Pulmonary artery endothelial cell (primary cell): ENCODE results near the gene ZNF695. TPM values are rescaled to one million over a fixed set of nuclear protein-coding genes. Genes with fewer than 3 reads are reported as not detected.
"Not testable (repeated sequence)": the region's sequence is repeated elsewhere in the genome, so short reads cannot be mapped to it uniquely, and the experiment has no call there.

Source experiments
- DNase-seq: peaks from one replicate; pipeline ENCODE4 v3.0.0-alpha.2; 2011; ENCODE audit warnings: low read depth, low spot score
- total RNA-seq: library from RNA; depleted of rRNA; stranded (reverse); fragments of >200 nt; gene quantifications from 2 replicates; pipeline ENCODE4 v1.2.3, GENCODE V29; 2014

Gene ZNF695
- total RNA-seq = 1.7 and 2.9 TPM in 2 replicates

GRCh38 chr1:247007511-247008405 is at the start of gene ZNF695:
Gene ZNF695, minus strand, starts transcription at chr1:247008057. Its CDS starts 149 bp downstream, at chr1:247007908.
- peak; percentile 85 for DNase-seq

DNA sequence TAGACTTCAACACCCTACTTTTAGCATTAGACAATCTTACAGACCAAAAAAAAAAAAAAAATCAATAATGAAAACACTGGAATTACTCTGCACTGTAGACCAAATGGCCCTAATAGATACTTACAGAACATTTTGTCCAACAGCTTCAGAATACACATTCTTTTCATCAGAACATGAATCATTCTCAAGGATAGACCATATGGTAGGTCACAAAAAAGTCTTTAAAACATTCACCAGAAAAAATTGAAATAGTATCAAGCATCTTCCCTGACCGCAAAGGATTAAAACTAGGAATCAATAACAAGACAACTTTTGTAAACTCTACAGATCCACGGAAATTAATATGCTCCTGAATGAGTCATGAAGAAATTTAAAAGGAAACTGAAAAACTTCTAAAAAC is 48.2 kb upstream of the ZNF695 start:
- no peak for DNase-seq

- DNase-seq = peak; percentile 20
These were observed 47.1 kb upstream of the ZNF695 start for GRCh38 chr1:247054992-247055415.

DNA sequence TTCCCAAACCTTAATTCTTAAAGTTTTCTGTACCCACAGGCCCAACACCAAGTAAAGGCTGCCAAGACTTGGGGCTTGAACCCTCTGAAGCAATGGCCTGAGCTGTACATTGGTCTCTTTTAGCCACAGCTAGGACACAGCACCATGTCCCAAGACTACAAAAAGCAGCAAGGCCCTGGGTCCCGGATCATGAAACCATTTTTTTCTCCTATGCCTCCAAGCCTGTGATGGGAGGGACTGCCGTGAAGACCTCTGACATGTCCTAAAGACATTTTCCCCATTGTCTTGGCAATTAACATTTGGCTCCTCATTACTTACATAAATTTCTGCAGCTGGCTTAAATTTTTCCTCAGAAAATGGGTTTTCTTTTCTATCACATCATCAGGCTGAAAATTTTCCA is 39.8 kb upstream of the ZNF695 start:
- no peak for DNase-seq

GRCh38 chr1:247047260-247047659 is 39.4 kb upstream of the ZNF695 start:
- no peak for DNase-seq

DNA sequence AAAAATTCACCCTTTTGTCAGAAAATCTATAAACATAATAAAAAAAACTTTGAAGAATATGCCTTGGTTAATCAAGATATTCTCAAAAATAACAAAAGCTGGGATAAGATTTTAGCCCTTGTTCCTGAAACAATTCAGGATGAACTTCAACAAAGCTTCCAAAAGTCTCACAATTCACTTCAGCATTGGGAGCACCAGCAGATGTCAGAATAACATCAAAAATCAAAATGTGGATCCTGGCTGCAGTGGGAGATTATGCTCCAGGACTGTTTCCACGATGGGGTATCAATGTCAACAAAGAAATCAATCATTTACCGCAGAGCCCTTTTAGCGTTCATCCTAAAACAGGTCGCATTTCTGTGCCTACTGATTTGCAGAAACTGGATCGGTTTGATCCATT is 35.5 kb upstream of the ZNF695 start:
- DNase-seq = no peak

GRCh38 chr1:247037511-247038320 is 29.9 kb upstream of the ZNF695 start:
- no peak for DNase-seq

DNA sequence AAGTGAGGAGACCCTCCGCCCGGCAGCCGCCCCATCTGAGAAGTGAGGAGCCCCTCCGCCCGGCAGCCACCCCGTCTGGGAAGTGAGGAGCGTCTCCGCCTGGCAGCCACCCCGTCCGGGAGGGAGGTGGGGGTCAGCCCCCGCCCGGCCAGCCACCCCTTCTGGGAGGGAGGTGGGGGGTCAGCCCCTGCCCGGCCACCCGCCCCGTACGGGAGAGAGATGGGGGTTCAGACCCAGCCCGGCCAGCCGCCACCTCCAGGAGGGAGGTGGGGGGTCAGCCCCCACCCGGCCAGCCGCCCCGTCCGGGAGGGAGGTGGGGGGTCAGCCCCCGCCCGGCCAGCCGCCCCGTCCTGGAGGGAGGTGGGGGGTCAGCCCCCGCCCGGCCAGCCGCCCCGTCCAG is 24.4 kb upstream of the ZNF695 start:
- not testable (repeated sequence) for DNase-seq

GRCh38 chr1:247024658-247025057 is 16.8 kb upstream of the ZNF695 start:
- not testable (repeated sequence) for DNase-seq

- DNase-seq = no peak
These were observed 5.5 kb upstream of the ZNF695 start for GRCh38 chr1:247013391-247013790.

DNA sequence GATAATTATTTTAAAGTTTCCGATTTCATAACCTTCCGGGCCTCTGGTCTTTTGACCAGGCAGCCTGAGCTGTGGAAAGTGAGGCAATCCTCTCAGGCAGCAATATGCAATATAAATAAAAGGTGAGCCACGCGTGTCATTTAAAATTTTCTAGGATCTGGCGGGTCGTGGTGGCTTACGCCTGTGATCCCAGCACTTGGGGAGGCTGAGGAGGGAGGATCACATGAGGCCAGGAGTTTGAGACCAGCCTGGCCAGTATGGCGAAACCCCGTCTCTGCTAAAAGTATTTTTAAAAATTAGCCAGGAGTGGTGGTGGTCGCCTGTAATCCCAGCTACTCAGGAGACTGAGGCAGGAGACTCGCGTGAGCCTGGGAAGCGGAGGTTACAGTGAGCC is 546 bp upstream of the ZNF695 start:
- DNase-seq = no peak

GRCh38 chr1:247004081-247004480 is 3.8 kb downstream of the ZNF695 start:
- not testable (repeated sequence) for DNase-seq

DNA sequence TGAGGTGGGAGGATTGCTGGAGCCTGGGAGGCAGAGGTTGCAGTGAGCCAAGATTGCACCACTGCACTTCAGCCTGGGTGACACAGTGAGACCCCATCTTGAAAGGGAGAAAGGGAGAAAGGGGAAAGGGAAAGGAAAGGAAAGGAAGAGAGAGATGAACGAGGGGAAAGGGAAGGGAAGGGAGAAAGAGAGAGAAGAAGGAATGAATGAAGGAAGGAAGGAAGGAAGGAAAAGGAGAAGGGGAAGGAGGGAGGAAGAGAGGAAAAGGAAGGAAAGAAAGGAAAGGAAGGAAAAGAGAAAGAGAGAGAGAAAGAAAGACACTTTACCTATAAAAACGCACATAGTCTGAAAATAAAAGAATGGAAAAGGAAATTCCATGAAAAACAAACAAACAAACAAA is 18.0 kb downstream of the ZNF695 start:
- DNase-seq = no peak

DNA sequence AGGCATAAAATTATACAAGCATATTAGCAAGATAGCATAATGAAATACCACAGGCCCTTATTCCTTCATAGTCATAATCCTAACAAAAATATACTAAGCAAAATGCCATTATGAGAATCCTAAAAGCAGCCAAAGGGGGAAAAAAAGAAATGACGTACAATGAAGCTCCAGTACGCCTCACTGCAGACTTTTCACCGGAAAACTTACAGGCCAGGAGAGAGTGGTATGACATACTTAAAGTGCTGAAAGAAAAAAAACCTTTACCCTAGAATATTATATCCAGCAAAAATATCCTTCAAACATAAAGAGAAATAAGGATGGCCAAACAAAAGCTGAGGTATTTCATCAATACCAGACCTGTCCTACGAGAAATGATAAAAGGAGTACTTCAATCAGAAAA is 19.5 kb downstream of the ZNF695 start:
- no peak for DNase-seq

DNA sequence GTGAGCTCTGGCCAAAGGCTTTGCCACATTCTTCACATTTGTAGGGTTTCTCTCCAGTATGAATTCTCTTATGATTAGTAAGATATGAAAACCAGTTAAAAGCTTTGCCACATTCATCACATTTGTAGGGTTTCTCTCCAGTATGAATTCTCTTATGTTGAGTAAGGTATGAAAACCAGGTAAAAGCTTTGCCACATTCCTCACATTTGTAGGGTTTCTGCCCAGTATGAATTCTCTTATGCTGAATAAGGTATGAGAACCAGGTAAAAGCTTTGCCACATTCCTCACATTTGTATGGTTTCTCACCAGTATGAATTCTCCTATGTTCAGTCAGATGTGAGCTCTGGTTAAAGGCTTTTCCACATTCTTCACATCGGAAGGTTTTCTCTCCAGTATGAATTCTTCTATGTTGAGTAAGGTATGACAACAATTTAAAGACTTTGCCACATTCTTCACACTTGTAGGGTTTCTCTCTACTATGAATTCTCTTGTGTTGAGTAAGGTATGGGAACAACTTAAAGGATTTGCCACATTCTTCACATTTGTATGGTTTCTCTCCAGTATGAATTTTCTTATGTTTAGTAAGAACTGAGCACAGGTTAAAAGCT is 20.7 kb downstream of the ZNF695 start:
- DNase-seq = no peak

DNA sequence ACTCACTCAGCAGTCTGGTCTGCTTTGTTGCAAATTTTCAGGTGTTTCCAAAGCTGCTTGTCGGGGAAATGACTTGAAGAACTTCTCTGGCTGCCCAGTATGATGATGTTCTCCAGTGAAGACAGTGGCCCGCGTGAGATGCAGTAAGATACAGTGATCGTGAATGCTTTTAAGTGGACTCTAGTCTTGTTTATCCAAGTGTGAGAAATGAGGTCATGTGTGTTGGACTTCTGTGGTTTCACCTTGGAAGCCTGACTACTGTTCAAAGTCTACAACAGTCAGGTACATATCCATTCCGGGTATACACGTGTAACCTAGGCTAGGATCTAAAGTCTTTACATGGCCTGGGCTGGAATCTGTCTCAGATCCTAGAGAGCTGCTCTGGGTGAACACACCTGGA is 29.1 kb downstream of the ZNF695 start:
- DNase-seq = no peak

- DNase-seq = no peak
These were observed 29.6 kb downstream of the ZNF695 start for GRCh38 chr1:246978281-246978680.

- DNase-seq = no peak
These were observed 35.9 kb downstream of the ZNF695 start for GRCh38 chr1:246971969-246972368.

DNA sequence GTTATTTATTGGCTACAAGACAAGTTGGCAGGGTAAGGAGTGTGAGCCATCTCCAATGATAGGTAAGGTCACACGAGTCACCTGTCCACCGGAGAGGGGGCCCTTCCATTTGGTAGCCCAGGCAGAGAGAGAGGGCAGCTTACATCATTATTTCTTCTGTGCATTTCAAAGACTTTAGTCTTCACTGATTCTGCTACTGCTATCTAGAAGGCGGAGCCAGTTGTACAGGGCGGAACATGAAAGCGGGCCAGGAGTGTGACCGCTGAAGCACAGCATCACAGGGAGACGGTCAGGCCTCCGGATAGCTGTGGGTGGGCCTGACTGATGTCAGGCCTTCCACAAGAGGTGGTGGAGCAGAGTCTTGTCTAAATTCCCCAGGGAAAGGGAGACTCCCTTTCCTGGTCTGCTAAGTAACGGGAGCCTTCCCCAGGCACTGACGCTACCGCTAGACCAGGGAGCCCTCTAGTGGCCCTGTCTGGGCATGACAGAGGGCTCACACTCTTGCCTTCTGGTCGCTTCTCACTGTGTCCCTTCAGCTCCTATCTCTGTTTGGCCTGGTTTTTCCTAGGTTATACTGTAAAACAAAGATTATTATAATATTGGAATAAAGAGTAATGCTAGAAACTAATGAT is 36.7 kb downstream of the ZNF695 start:
- DNase-seq = peak; percentile 13

DNA sequence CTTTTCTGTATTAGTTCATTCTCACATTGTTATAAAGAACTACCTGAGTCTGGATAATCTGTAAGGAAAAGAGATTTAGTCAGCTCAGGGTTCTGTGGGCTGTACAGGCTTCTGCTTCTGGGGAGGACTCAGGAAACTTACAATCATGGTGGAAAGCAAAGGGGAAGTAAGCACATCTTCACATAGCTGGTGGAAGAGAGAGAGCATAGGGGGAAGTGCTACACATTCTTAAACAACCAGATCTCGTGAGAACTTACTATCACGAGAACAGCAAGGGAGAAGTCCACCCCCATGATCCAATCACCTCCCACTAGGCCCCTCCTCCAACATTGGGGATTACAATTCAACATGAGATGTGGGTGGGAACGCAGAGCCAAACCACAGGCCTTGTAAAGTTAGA is 38.2 kb downstream of the ZNF695 start:
- no peak for DNase-seq

DNA sequence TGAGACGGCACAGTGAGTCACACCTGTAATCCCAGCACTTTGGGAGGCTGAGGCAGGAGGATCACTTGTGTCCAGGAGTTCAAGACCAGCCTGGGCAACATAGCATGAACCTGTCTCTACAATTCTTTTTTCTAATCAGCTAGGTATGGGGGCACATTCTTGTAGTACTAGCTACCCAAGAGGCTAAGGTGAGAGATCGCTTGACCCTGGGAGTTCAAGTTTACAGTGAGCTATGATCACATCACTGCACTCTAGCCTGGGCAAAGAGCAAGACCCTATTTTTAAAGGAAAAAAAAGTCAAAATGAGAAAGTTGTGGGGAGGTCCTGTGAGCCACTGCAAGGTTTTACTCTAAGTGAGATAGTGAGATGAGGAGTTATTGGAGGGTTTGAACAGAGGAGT is 41.4 kb downstream of the ZNF695 start:
- no peak for DNase-seq
